Heart right ventricle (tissue), 16 donors: ENCODE measurements around the gene TICAM2. TPM values are rescaled to one million over a fixed set of nuclear protein-coding genes. Genes with fewer than 3 reads are reported as not detected.

Experiments used
- ATAC-seq, 8 donors: fragments of 200-7000 bp; cut with Tn5 transposase; one replicate each; pipeline ENCODE4 v1.9.1; 2020; ENCODE audit warnings: mild to moderate bottlenecking in 8 of 8, moderate library complexity in 8 of 8, moderate number of reproducible peaks in 1 of 8
- DNase-seq, 2 donors: peaks; one replicate each; pipeline ENCODE4 v3.0.0-alpha.2; 2020
- H3K27ac ChIP-seq, 10 donors: fragments of 200-600 bp; sonication (generic) in 2 of 10; one replicate each; pipeline versions ENCODE4 v1.5.0 to v1.8.0; 2020 to 2022; ENCODE audit warnings: mild to moderate bottlenecking in 3 of 10
- H3K27me3 ChIP-seq, 7 donors: fragments of 200-600 bp; one replicate each; pipeline ENCODE4 v1.8.0; 2021 to 2022; ENCODE audit warnings: mild to moderate bottlenecking in 2 of 7
- H3K36me3 ChIP-seq, 9 donors: fragments of 200-600 bp; sonication (generic) in 1 of 9; one replicate each; pipeline versions ENCODE4 v1.5.0 to v1.8.0; 2020 to 2022; ENCODE audit warnings: mild to moderate bottlenecking in 2 of 9
- H3K4me1 ChIP-seq, 9 donors: fragments of 200-600 bp; sonication (generic) in 1 of 9; one replicate each; pipeline versions ENCODE4 v1.5.0 to v1.8.0; 2020 to 2022; ENCODE audit warnings: mild to moderate bottlenecking in 4 of 9
- H3K4me3 ChIP-seq, 10 donors: fragments of 200-600 bp; sonication (generic) in 2 of 10; one replicate each; pipeline versions ENCODE4 v1.5.0 to v1.8.0; 2020 to 2022; ENCODE audit warnings: mild to moderate bottlenecking in 7 of 10, moderate library complexity in 2 of 10
- H3K9me3 ChIP-seq, 11 donors: fragments of 200-600 bp in 10 of 11; sonication (generic) in 2 of 11; one replicate each; pipeline versions ENCODE4 v1.5.0 to v1.8.0; 2013 to 2022; ENCODE audit warnings: mild to moderate bottlenecking in 2 of 11, control low read depth in 1 of 11, moderate library complexity in 1 of 11
- WGBS, 2 donors: extraction: QIAGEN DNeasy Blood & Tissue Kit; methylation state at CpG; one replicate each; pipeline ENCODE4 v1.1.7; 2013; ENCODE audit warnings: inconsistent platforms in 1 of 2; 5-methylcytosine and 5-hydroxymethylcytosine counted together
- intact Hi-C, 10 donors: fragments of 100-400 bp; cut with DNase I; formaldehyde crosslinking; loops; one replicate each; pipeline versions ENCODE4 v1.11.1 to v1.14.2; 2022
- polyA plus RNA-seq, 2 donors: library from polyadenylated mRNA; stranded (reverse); fragments of 200-250 nt; gene quantifications; one replicate each; pipeline ENCODE4 v1.2.3, GENCODE V29; 2013
- total RNA-seq, 10 donors: library from RNA; stranded (reverse); fragmentation: NEBNext Ultra II Directional in 3 of 10; extraction: Animal tissue kit (Norgen Biotek cat#: 25700) in 3 of 10; gene quantifications; one replicate each; pipeline versions ENCODE4 v1.2.1 to v1.2.4, GENCODE V29; 2021 to 2023
- TF ChIP-seq, protein P1 (sequence below), 9 donors: fragments of 200-600 bp; sonication (generic) in 2 of 9; IDR thresholded peaks; one replicate each; pipeline versions ENCODE4 v1.5.0 to v1.8.0; 2021 to 2022; ENCODE audit warnings: antibody characterized with exemption in 9 of 9, mild to moderate bottlenecking in 5 of 9, moderate library complexity in 1 of 9
- donor health status: Arrhythmogenic right ventricular cardiomyopathy.
- donor health status: ischemic (EF 13 %, LVEDD 7.1; RV severe dilation, severe dysfunction).
- donor health status: healthy with polysubstance abuse.
- donor health status: DM: no; HTN: yes; CAD: no.
- donor health status: DM: no; HTN: no; CAD: no.
- donor health status: ischemic (EF 25% LVEDD 6.9; RV normal size, moderate dysfunction).
- donor health status: ischemic (EF 25% LVEDD 5.7; RV mildly dilated, moderate dysfunction).
- donor health status: healthy.
- donor health status: DM: yes; HTN: yes; CAD: no.
- donor health status: Ischemic cardiomyopathy.
- donor health status: ischemic (EF 35%, LVEDD 5.7; RV mildly dilated, moderate dysfunction).
- donor health status: nonischemic (EF 11% LVEDD 7.7; RV severe dilation, severe dysfunction).
- donor health status: DM: yes; HTN: yes; CAD: no.
- donor health status: PGD.
- donor health status: ischemic (EF 29% LVEDD 5.4; RV normal size, mild dysfunction).
- donor health status: nonischemic (EF 23%, LVEDD 6.1; RV moderate dilation, normal function).

TICAM2 gene
- total and polyA plus RNA-seq, 12 donors: 1.2 to 4.4 (median 1.9) TPM

DNA sequence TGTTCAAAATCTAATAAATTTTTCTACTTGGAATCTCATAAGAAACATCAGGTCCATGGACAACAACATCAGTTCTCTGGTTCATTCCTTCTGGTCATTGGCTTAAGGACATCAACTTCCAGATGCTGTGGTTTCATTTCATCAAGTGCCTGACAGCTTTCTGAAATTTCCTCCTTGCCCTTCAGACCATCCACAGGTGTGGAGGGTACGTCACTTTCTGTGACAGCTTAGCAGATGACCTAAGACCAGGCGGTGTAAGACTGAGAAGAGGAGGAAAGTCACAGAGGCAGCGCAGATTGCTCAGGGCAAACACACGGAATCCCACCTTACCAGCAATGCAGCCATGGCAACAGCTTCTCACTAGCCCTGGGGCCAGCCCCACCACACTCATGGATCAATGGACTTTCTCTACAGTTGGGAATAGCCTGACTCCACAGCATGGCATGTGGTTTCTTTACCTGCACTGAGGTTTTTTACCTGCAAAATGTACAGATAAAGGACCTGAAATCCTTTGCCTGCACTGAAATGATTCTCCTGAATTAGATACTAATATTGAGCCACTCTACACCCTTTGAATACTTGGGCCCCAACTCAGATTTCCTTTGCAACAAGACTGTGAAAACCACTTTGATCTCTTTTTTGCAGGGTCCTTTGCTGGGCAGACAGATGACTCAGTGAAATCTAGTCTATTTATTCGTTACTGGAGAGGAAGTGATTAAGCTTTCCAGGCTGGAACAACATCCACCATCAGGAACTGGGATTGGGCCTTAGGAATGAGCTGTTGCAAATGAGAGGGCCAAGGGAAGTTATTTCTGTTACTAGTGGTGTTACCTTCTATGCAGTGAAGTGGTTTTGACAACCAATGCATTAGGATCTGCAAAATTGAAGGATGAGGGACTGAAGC, 26.9 kb downstream of the TICAM2 start:
- Histone ChIP-seq H3K36me3 (peaks cover 0 to 14% (median 0%) of the 10 kb centered on the region in 9 donors), H3K27ac (no peak overlapping the region), H3K9me3 (peaks cover 0 to 5% (median 0%) of the 10 kb centered on the region in 11 donors), H3K27me3 (no peaks in the 10 kb centered on the region), H3K4me1 (peaks cover 0 to 28% (median 15%) of the 10 kb centered on the region in 9 donors), H3K4me3 (no peak overlapping the region)
- intact Hi-C loops: loop anchor here in 5 of 10 donors (2.0 to 10.0 kb wide), 5 partner anchors 197 to 481 kb away; no protein-coding TSS in a partner anchor
- DNase-seq (no peak), ATAC-seq (no peak)
- WGBS, 2 donors: 84 to 85% methylated on average over 5 of the region's 5 CpGs
- TF ChIP-seq, protein P1, sequence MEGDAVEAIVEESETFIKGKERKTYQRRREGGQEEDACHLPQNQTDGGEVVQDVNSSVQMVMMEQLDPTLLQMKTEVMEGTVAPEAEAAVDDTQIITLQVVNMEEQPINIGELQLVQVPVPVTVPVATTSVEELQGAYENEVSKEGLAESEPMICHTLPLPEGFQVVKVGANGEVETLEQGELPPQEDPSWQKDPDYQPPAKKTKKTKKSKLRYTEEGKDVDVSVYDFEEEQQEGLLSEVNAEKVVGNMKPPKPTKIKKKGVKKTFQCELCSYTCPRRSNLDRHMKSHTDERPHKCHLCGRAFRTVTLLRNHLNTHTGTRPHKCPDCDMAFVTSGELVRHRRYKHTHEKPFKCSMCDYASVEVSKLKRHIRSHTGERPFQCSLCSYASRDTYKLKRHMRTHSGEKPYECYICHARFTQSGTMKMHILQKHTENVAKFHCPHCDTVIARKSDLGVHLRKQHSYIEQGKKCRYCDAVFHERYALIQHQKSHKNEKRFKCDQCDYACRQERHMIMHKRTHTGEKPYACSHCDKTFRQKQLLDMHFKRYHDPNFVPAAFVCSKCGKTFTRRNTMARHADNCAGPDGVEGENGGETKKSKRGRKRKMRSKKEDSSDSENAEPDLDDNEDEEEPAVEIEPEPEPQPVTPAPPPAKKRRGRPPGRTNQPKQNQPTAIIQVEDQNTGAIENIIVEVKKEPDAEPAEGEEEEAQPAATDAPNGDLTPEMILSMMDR (IDR thresholded peaks at IDR 0.05): no peak

DNA sequence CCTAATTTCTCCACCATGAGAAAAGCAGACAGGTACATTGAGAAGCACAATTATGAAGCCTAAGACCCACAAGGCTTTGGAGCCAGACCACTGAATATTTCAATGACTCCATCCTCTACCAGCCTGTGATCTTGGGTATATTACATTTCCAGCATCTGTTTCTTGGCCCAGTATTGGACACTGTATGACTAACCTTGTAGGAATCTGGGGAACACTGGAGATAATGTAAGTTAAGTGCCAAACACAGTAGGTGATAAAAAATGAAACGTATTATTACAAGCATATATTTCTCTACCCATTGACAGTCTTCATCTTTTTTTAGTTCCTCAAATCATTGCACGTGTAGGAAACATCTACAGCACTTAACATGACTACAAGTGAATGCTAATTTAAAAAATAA, 29.1 kb downstream of the TICAM2 start:
- intact Hi-C loops: loop anchor here in 8 of 10 donors (2.0 to 10.0 kb wide), 7 partner anchors 111 to 478 kb away; no protein-coding TSS in a partner anchor
- ATAC-seq: peak in 1 of 8 donors; percentile 46
- H3K4me1 ChIP-seq: peaks cover 0 to 28% (median 10%) of the 10 kb centered on the region in 9 donors
- H3K36me3 ChIP-seq: peaks cover 0 to 8% (median 0%) of the 10 kb centered on the region in 9 donors
- no peak for DNase-seq
- no peak overlapping the region for H3K27ac ChIP-seq
- TF ChIP-seq, protein P1 (IDR thresholded peaks at IDR 0.05): no peak
- 46 to 62% methylated on average over 2 of the region's 2 CpGs for WGBS, 2 donors
- peaks cover 0 to 5% (median 0%) of the 10 kb centered on the region in 11 donors for H3K9me3 ChIP-seq
- no peaks in the 10 kb centered on the region for H3K27me3 ChIP-seq
- H3K4me3 ChIP-seq: no peak overlapping the region

DNA sequence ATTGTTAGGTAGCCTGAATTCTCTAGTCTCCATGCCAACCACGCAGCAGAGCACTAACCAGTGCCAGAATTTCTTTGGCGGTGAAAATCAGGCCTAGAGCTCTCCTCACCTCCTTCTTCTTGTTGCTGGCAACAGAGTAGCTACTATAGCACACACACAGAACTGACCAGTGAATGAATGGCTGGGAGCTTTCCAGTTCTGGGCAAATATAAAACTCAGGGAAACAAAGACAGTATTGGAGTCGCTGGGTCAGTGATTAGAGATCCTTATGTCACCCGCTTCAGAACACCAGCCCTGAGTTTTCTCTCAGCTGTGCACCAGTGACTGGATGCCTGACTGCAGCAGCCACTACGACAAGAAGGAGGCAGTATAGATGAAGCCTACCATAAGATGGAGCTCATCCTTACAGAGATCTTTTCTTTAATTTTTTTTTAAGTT, 30.8 kb downstream of the TICAM2 start:
- intact Hi-C loops: loop anchor here in 7 of 10 donors (5.0 to 10.0 kb wide), 6 partner anchors 109 to 477 kb away; no protein-coding TSS in a partner anchor
- H3K27ac ChIP-seq: peak overlapping the region in 3 of 10 donors; percentile 0 to 24 (median 19)
- H3K27me3 ChIP-seq: no peaks in the 10 kb centered on the region
- TF ChIP-seq, protein P1 (IDR thresholded peaks at IDR 0.05): peak in 3 of 9 donors; percentile 14 to 27 (median 26)
- no peaks in the 10 kb centered on the region for H3K36me3 ChIP-seq
- no peak overlapping the region for H3K4me3 ChIP-seq
- no peaks in the 10 kb centered on the region for H3K9me3 ChIP-seq
- 45 to 54% methylated on average over 5 of the region's 5 CpGs for WGBS, 2 donors
- DNase-seq: peak in 1 of 2 donors; percentile 47
- peak; percentile 59 to 91 (median 76) for ATAC-seq
- H3K4me1 ChIP-seq: peaks cover 0 to 28% (median 10%) of the 10 kb centered on the region in 9 donors

DNA sequence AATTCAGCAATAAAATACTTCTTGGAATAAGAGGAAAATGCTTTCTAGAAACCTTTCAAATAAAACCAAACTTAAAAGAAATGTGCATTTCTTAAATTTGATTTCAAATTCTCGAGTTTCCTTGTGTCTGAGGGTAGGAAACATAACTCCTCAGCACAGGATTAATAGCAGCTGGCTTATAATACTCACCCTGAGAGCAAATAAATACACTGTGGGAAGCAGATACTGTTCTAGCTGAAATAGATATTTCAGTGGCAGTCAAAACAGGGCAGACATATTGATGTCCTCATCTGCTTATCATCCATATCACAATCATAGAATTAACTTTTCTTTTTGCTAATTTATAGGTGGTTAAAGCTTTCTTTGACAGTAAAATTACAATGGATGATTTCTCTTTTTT, 33.6 kb downstream of the TICAM2 start:
- ATAC-seq: no peak

More for the DNA sequence above, 33.6 kb downstream of the TICAM2 start:
- no peak for DNase-seq
- Histone ChIP-seq H3K4me3 (no peak overlapping the region), H3K4me1 (peaks cover 0 to 21% (median 7%) of the 10 kb centered on the region in 9 donors), H3K9me3 (no peaks in the 10 kb centered on the region), H3K36me3 (no peaks in the 10 kb centered on the region), H3K27ac (no peak overlapping the region), H3K27me3 (no peaks in the 10 kb centered on the region)
- 82 to 86% methylated on average over 1 of the region's 1 CpG for WGBS, 2 donors
- intact Hi-C loops: no loop called here
- TF ChIP-seq, protein P1 (IDR thresholded peaks at IDR 0.05): no peak
